HFF-Myc (cell line): ENCODE results near the gene TTC21B.

Experiments used
- DNase-seq: peaks from one replicate; pipeline ENCODE4 v3.0.0-alpha.2; 2011; ENCODE audit warnings: low read depth; ENCODE audit errors: extremely low read depth
- H3K4me3 ChIP-seq: replicated peaks from 2 replicates; pipeline ENCODE4 v1.5.1; 2011; ENCODE audit warnings: low read depth, mild to moderate bottlenecking, control low read depth, low read length
- CTCF ChIP-seq: IDR thresholded peaks from 2 replicates; pipeline ENCODE4 v1.5.1; 2012; ENCODE audit warnings: mild to moderate bottlenecking, low read depth, low read length, control low read depth; ENCODE audit errors: missing control alignments

TTC21B gene

DNA sequence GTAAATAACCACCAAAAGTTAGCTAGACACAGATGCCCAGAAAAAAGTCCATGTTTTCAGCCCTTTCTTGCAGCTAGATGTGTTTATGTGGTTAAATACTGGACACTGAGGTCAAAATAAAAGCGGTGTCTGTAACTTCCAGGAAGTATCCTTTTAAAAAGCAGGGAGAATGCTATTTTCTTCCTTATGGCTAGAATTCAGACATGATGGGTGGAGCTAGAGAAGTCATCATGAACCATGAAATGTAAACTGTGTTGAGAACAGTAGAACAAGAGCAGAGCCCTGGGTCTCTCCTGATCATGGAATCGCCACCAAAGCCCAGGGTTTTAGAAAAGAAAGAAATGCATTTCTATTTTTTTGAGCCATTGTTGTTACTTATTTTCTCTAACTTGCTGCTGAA lies 118.2 kb downstream of the TTC21B start:
- DNase-seq, result no peak
- H3K4me3 ChIP-seq, result no peak overlapping the region
- no peak for TF ChIP-seq CTCF

- H3K4me3 ChIP-seq, result no peak overlapping the region
- no peak for TF ChIP-seq CTCF
- no peak for DNase-seq
These were observed 120.4 kb downstream of the TTC21B start for GRCh38 chr2:165833156-165833555.

DNA sequence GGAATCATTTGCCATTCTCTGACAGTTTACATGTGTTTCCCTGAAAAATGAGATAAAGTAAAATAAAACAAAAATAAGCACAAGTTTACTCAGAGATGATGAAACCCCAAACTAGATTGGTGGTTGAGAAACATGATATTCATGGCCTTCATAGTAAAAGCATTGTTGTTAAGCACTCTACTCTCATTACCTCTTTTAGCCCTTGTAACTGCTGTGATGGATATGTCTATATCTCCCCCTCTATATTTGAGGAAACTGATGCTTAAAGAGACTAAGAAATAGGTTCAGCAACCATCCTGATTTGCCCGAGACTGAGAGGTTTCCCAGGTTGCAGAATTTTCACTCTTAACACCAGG lies 125.7 kb downstream of the TTC21B start:
- TF ChIP-seq CTCF, result no peak
- no peak for DNase-seq
- no peak overlapping the region for H3K4me3 ChIP-seq

GRCh38 chr2:165827016-165827920 lies 126.3 kb downstream of the TTC21B start:
- DNase-seq, result no peak
- no peak overlapping the region for H3K4me3 ChIP-seq
- TF ChIP-seq CTCF, result no peak

- no peak for TF ChIP-seq CTCF
- DNase-seq, result no peak
- H3K4me3 ChIP-seq, result no peak overlapping the region
These were observed 128.5 kb downstream of the TTC21B start for GRCh38 chr2:165825041-165825440.
